ENCODE data around the gene ATP10D.

DNA sequence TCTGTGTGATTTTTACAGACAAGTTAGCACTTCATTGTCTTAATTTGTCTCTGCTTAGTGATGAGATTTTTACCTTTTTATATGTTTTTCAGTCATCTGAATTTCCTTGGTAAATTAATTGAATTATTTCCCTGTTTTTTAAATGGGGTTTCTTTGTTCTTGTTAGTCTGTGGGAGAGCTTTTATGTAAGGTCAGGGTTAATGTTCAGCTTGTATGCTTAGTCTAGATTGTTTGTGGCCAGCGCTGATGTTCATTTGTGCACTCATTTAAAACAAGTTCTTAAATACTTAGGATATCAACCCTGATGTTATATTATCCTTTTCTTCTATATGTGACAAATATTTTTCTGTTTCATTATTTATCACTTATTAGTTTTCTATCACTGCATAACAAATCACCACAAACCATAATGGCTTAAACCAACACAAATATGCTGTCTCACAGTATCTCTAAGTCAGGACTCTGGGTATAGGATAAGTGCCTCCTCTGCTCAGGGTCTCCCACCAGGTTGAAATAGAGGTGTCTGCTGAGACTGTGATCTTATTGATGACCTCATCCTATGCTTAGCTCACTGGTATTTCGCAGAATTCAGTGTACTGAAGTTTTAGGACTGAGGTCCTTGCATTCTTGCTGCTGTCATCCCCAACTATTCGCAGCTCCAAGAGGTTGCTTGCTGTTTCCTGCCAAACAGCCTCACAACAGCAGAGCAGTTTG is 53.2 kb downstream of the ATP10D start:
- TF ChIP-seq, protein P1, sequence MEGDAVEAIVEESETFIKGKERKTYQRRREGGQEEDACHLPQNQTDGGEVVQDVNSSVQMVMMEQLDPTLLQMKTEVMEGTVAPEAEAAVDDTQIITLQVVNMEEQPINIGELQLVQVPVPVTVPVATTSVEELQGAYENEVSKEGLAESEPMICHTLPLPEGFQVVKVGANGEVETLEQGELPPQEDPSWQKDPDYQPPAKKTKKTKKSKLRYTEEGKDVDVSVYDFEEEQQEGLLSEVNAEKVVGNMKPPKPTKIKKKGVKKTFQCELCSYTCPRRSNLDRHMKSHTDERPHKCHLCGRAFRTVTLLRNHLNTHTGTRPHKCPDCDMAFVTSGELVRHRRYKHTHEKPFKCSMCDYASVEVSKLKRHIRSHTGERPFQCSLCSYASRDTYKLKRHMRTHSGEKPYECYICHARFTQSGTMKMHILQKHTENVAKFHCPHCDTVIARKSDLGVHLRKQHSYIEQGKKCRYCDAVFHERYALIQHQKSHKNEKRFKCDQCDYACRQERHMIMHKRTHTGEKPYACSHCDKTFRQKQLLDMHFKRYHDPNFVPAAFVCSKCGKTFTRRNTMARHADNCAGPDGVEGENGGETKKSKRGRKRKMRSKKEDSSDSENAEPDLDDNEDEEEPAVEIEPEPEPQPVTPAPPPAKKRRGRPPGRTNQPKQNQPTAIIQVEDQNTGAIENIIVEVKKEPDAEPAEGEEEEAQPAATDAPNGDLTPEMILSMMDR (IDR thresholded peaks at IDR 0.05), result no peak
- TF ChIP-seq ZFX (IDR thresholded peaks at IDR 0.05; ENCODE audit: borderline replicate concordance), result no peak

All from 22Rv1 (cell line).